Stimulated activated effector memory CD8-positive, alpha-beta T cell treated with anti-CD3 and anti-CD28 coated beads, Interleukin-12 subunit alpha, Interleukin-12 subunit beta, amount 100 ng/mL, for 72 hours (primary cell): ENCODE results near the gene ARID4B.

Experiments used
- ATAC-seq: fragments of 150-1000 bp; cut with Tn5 transposase; 2 replicates; pipeline ENCODE4 v1.10.0; 2021
- DNase-seq, 2 donors: peaks; one replicate each; pipeline ENCODE4 v3.0.0; 2021 to 2022; ENCODE audit warnings: low spot score in 2 of 2
- H3K27ac Mint-ChIP-seq: one replicate; pipeline ENCODE4 v1.8.0; 2022; ENCODE audit warnings: mild to moderate bottlenecking, mixed read lengths
- H3K36me3 Mint-ChIP-seq: one replicate; pipeline ENCODE4 v1.8.0; 2022; ENCODE audit warnings: mild to moderate bottlenecking, mixed read lengths
- H3K4me1 Mint-ChIP-seq: one replicate; pipeline ENCODE4 v1.8.0; 2022; ENCODE audit warnings: mixed read lengths
- H3K4me3 Mint-ChIP-seq: one replicate; pipeline ENCODE4 v1.8.0; 2022; ENCODE audit warnings: mild to moderate bottlenecking, mixed read lengths
- H3K9me3 Mint-ChIP-seq: one replicate; pipeline ENCODE4 v1.8.0; 2022; ENCODE audit warnings: mixed read lengths

Gene ARID4B

GRCh38 chr1:235136111-235136510 is 191.9 kb downstream of the ARID4B start:
- no peaks in the 10 kb centered on the region for H3K9me3 Mint-ChIP-seq
- peaks cover 89% of the 10 kb centered on the region for H3K36me3 Mint-ChIP-seq
- H3K4me3 Mint-ChIP-seq: no peak overlapping the region
- no peak for ATAC-seq
- peak overlapping the region; percentile 48 for H3K27ac Mint-ChIP-seq
- no peak for DNase-seq
- H3K4me1 Mint-ChIP-seq: peaks cover 17% of the 10 kb centered on the region

DNA sequence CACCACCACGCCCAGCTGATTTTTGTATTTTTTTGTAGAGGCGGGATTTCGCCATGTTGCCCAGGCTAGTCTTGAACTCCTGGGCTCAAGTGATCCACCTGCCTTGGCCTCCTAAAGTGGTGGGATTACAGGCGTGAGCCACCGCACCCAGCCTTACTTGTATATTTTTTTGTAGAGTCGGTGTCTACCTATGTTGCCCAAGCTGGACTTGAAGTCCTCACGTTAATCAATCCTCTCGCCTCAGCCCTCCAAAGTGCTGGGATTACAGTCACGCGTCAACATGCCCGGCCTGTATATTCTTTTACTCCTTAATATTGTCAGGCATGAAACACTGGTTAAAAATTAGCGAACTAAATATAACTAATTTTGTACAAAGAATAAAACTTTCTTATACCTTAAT is 193.8 kb downstream of the ARID4B start:
- H3K27ac Mint-ChIP-seq: no peak overlapping the region
- H3K4me1 Mint-ChIP-seq: peaks cover 15% of the 10 kb centered on the region
- H3K4me3 Mint-ChIP-seq: no peak overlapping the region
- peaks cover 99% of the 10 kb centered on the region for H3K36me3 Mint-ChIP-seq
- no peaks in the 10 kb centered on the region for H3K9me3 Mint-ChIP-seq
- ATAC-seq: no peak
- DNase-seq: no peak

DNA sequence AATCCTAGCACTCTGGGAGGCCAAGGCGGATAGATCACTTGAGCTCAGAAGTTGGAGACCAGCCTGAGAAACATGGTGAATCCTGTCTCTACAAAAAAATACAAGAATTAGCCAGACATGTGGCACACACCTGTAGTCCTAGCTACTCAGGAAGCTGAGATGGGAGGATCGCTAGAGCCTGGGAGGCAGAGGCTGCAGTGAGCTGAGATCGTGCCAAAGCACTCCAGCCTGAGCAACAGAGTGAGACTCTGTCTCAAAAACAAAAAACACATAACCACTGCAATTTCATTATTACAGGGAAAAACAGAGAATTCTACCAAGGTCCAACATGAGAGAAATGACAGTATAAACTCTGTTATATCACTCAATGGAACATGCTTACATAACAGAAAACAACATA is 194.9 kb downstream of the ARID4B start:
- peaks cover 10% of the 10 kb centered on the region for H3K4me1 Mint-ChIP-seq
- H3K27ac Mint-ChIP-seq: peak overlapping the region; percentile 58
- ATAC-seq (no peak), DNase-seq (no peak)
- H3K9me3 Mint-ChIP-seq: no peaks in the 10 kb centered on the region
- no peak overlapping the region for H3K4me3 Mint-ChIP-seq
- H3K36me3 Mint-ChIP-seq: peaks cover 98% of the 10 kb centered on the region

DNA sequence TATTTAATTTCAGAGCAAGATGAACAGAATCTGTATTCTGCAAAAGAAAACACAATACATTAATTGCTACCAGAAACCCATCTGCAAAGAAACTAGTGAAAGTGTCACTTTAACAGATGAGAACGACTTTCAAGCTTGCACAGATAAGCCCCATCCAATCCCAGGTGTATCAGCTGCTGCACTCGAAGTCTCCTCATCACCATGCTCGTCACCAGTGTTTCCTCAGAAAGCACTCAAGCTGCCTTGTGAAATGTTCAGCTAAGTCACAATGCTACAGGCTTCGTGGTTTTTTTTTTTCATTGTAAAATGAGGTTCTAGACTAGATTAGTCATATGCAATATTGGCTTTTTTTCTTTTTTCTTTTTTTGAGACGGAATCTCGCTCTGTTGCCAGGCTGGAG is 196.0 kb downstream of the ARID4B start:
- H3K27ac Mint-ChIP-seq: peak overlapping the region; percentile 58
- H3K4me1 Mint-ChIP-seq: peaks cover 19% of the 10 kb centered on the region
- H3K9me3 Mint-ChIP-seq: no peaks in the 10 kb centered on the region
- H3K36me3 Mint-ChIP-seq: peaks cover 98% of the 10 kb centered on the region
- H3K4me3 Mint-ChIP-seq: no peak overlapping the region
- DNase-seq (peak in 1 of 2 donors; percentile 44), ATAC-seq (no peak)

- no peak for ATAC-seq
- peak overlapping the region; percentile 20 for H3K27ac Mint-ChIP-seq
Measured at GRCh38 chr1:235130766-235131270, 197.2 kb downstream of the ARID4B start.

GRCh38 chr1:235129774-235130570 is 198.0 kb downstream of the ARID4B start:
- Mint-ChIP-seq H3K27ac (peak overlapping the region; percentile 98), H3K4me3 (peak overlapping the region; percentile 100), H3K36me3 (peaks cover 98% of the 10 kb centered on the region), H3K4me1 (peaks cover 33% of the 10 kb centered on the region), H3K9me3 (no peaks in the 10 kb centered on the region)
- DNase-seq: peak in 1 of 2 donors; percentile 43
- no peak for ATAC-seq

More at GRCh38 chr1:235130766-235131270, 197.2 kb downstream of the ARID4B start:
- Mint-ChIP-seq H3K4me3 (no peak overlapping the region), H3K9me3 (no peaks in the 10 kb centered on the region), H3K4me1 (peaks cover 31% of the 10 kb centered on the region), H3K36me3 (peaks cover 98% of the 10 kb centered on the region)
- DNase-seq: peak in 1 of 2 donors; percentile 43

DNA sequence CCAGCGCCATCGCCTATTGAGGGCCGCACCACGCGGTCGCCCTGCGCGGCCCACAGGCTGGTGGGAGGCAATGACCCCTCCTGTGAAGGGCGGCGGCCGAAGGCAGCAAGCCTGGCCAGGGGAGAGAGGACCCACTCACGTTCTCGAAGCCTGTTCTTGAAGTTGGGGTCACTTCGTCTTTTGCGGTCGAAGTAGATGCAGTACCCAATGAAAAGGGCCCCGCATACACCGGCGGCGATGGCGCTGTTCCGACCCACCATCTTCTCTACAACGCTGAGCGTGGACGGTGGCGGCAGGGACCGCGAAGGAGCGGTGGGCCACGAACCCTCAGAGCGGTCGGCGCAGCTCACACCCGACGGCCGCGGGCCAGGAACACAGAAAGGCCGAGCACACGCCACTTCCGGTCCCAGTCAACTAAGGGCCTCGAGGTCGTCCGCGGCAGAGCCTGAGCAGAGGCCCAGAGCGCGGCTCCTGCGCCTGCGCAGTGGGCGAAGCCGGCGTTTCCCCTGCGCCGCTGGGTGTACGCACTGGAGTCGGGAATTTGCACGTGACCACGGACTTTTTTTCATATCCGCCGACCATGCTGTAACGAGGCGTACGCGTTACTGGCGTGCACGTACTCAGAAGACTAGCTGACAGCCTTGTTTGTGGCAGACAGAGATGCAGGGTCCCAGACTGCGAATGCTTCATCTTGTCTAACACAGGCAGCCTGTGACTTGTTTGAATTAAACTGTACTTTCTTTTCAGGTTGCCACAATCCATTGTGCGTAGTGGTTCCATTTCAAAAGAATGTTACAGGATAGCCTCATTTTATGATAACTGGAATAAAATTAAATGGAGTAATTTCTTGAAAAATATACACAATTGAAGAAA is 199.3 kb downstream of the ARID4B start, which contains the start of gene TOMM20:
TSS of gene TOMM20 (minus strand) at position 382 of the 873 bp plus-strand sequence. CDS start at position 260, 122 bp downstream.
- Mint-ChIP-seq H3K9me3 (no peaks in the 10 kb centered on the region), H3K4me1 (peaks cover 44% of the 10 kb centered on the region), H3K27ac (peak within 1 kb of the TSS; percentile 98), H3K36me3 (peaks cover 98% of the 10 kb centered on the region), H3K4me3 (peak within 1 kb of the TSS; percentile 100)
- ATAC-seq (peak; percentile 97), DNase-seq (peak; percentile 87 to 95)

DNA sequence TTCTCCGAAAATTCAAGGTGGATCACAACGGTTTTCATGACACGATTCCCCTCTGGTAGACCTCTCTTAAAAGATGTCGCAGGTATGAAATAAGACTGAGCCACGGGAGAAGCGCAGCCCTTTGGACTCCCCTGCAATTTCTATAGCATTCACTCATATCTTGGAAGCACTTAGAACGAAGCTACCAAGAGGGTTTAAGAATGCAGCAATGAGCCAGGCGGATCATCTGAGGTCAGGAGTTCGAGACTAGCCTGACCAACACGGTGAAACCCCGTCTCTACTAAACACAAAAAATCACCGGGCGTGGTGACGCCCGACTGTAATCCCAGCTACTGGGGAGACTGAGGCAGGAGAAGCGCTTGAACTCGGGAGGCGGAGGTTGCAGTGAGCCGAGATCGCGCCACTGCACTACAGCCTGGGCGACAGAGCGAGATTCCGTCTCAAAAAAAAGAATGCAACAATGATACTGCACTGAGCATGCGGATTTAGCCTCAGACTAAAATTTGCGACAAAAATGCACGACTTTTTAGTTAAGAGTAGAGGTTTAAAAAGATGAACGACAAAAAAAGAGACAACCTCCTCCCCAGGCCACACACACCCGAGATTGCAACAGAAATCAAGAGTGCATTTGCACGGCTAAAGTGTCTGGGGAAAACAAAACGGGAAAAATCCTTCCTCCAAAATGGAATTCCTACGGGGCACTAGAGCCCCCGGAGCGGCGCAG is 200.1 kb downstream of the ARID4B start:
- DNase-seq (peak in 1 of 2 donors; percentile 62), ATAC-seq (no peak)
- peak overlapping the region; percentile 100 for H3K4me3 Mint-ChIP-seq
- peaks cover 49% of the 10 kb centered on the region for H3K4me1 Mint-ChIP-seq
- H3K9me3 Mint-ChIP-seq: no peaks in the 10 kb centered on the region
- peaks cover 98% of the 10 kb centered on the region for H3K36me3 Mint-ChIP-seq
- peak overlapping the region; percentile 98 for H3K27ac Mint-ChIP-seq

GRCh38 chr1:235127203-235127602 is 200.8 kb downstream of the ARID4B start:
- peak in 1 of 2 donors; percentile 47 for DNase-seq
- Mint-ChIP-seq H3K9me3 (no peaks in the 10 kb centered on the region), H3K36me3 (peaks cover 98% of the 10 kb centered on the region), H3K4me1 (peaks cover 55% of the 10 kb centered on the region), H3K27ac (peak overlapping the region; percentile 98), H3K4me3 (peak overlapping the region; percentile 100)
- no peak for ATAC-seq

- Mint-ChIP-seq H3K4me1 (peaks cover 51% of the 10 kb centered on the region), H3K4me3 (no peak overlapping the region), H3K36me3 (peaks cover 99% of the 10 kb centered on the region), H3K9me3 (no peaks in the 10 kb centered on the region), H3K27ac (peak overlapping the region; percentile 29)
- ATAC-seq (no peak), DNase-seq (no peak)
Measured at GRCh38 chr1:235124665-235125064, 203.3 kb downstream of the ARID4B start.

DNA sequence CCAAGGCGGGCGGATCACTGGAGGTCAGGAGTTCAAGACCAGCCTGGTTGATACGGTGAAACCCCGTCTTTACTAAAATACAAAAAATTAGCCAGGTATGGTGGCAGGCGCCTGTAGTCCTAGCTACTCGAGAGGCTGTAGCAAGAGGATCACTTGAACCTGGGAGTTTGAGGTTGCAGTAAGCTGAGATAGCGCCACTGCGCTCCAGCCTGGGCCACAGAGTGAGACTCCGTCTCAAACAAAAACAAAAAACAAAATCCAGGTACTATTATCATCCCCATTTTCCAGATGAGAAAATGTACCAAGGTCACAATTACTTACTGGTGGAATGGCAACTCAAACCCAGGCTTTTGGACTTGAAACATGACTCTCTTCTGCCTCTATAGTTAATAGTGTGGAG is 203.9 kb downstream of the ARID4B start:
- Mint-ChIP-seq H3K27ac (peak overlapping the region; percentile 29), H3K4me1 (peaks cover 50% of the 10 kb centered on the region), H3K36me3 (peaks cover 100% of the 10 kb centered on the region), H3K4me3 (no peak overlapping the region), H3K9me3 (no peaks in the 10 kb centered on the region)
- no peak for ATAC-seq
- DNase-seq: peak in 1 of 2 donors; percentile 41

DNA sequence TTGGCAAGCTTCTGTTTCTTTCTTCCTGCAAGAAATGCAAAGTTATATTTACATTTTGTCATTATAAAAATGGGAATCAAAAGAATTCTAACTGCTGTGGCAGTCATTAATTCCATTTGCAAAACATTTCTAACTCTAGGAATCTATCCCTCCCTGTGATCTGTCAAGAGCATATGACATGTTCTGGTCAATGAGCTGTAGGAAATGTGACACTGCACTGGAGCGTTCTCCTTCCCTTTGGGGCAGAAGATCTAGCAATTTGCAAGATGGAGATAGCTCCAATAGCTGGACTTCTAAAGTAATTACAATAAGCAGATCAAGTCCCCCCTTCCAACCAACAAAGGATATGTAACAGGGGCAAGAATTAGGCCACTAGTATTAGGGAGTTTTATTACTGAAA is 205.6 kb downstream of the ARID4B start:
- ATAC-seq: no peak

More for the DNA sequence above, 205.6 kb downstream of the ARID4B start:
- H3K36me3 Mint-ChIP-seq: peaks cover 100% of the 10 kb centered on the region
- peak overlapping the region; percentile 8 for H3K27ac Mint-ChIP-seq
- peaks cover 40% of the 10 kb centered on the region for H3K4me1 Mint-ChIP-seq
- H3K9me3 Mint-ChIP-seq: no peaks in the 10 kb centered on the region
- no peak overlapping the region for H3K4me3 Mint-ChIP-seq
- no peak for DNase-seq
